Activated T-helper 1 cell treated with anti-CD3 and anti-CD28 coated beads, Interleukin-12 subunit alpha, Interleukin-12 subunit beta, Interleukin-2, Interleukin-4 antibody, amounts not matched to agents 30 ng/mL and 10 ng/mL and 1 ng/mL, durations not matched to agents 14 hours and 24 hours and 36 hours (primary cell): ENCODE results near the gene SSTR3. TPM values are rescaled to one million over a fixed set of nuclear protein-coding genes. Genes with fewer than 3 reads are reported as not detected.

Source experiments
- DNase-seq: peaks from one replicate; pipeline ENCODE4 v3.0.0; 2021; ENCODE audit warnings: low spot score
- H3K27ac Mint-ChIP-seq: one replicate; pipeline ENCODE4 v1.8.0; 2021; ENCODE audit warnings: mild to moderate bottlenecking, mixed read lengths
- H3K27me3 Mint-ChIP-seq: one replicate; pipeline ENCODE4 v1.8.0; 2022; ENCODE audit warnings: mild to moderate bottlenecking, moderate library complexity, mixed read lengths; ENCODE audit not compliant: insufficient read depth
- H3K36me3 Mint-ChIP-seq: one replicate; pipeline ENCODE4 v1.8.0; 2021; ENCODE audit warnings: low read depth, mixed read lengths
- H3K4me1 Mint-ChIP-seq: one replicate; pipeline ENCODE4 v1.8.0; 2021; ENCODE audit warnings: low read depth, mixed read lengths
- H3K4me3 Mint-ChIP-seq: one replicate; pipeline ENCODE4 v1.8.0; 2021; ENCODE audit warnings: mild to moderate bottlenecking, moderate library complexity, mixed read lengths
- H3K9me3 Mint-ChIP-seq: one replicate; pipeline ENCODE4 v1.8.0; 2021; ENCODE audit warnings: mixed read lengths
- intact Hi-C: fragments of 100-400 bp; cut with micrococcal nuclease; formaldehyde crosslinking; loops from one replicate; pipeline ENCODE4 v1.15.1; 2024
- total RNA-seq: library from RNA; stranded (reverse); gene quantifications from 2 replicates; pipeline ENCODE4 v1.2.3, GENCODE V29; 2022

The SSTR3 gene
- total RNA-seq, 1 donor from 2014 or later, result 2.3 TPM

GRCh38 chr22:37180531-37181231 lies 31.6 kb downstream of the SSTR3 start:
- Mint-ChIP-seq H3K4me3 (no peak overlapping the region), H3K4me1 (peaks cover 17% of the 10 kb centered on the region), H3K27me3 (peaks cover 11% of the 10 kb centered on the region), H3K27ac (no peak overlapping the region), H3K36me3 (no peaks in the 10 kb centered on the region), H3K9me3 (no peaks in the 10 kb centered on the region)
- DNase-seq, result no peak
- intact Hi-C loops, result no loop called here

- H3K9me3 Mint-ChIP-seq, result no peaks in the 10 kb centered on the region
- H3K27me3 Mint-ChIP-seq, result peaks cover 11% of the 10 kb centered on the region
- no peak overlapping the region for H3K4me3 Mint-ChIP-seq
- no peaks in the 10 kb centered on the region for H3K36me3 Mint-ChIP-seq
- H3K27ac Mint-ChIP-seq, result no peak overlapping the region
- peaks cover 17% of the 10 kb centered on the region for H3K4me1 Mint-ChIP-seq
- DNase-seq, result no peak
- intact Hi-C loops, result no loop called here
Observed at GRCh38 chr22:37179622-37180420, 32.5 kb downstream of the SSTR3 start.

- no peaks in the 10 kb centered on the region for H3K9me3 Mint-ChIP-seq
- no peaks in the 10 kb centered on the region for H3K36me3 Mint-ChIP-seq
- H3K4me3 Mint-ChIP-seq, result no peak overlapping the region
- peaks cover 17% of the 10 kb centered on the region for H3K4me1 Mint-ChIP-seq
- H3K27ac Mint-ChIP-seq, result no peak overlapping the region
- DNase-seq, result no peak
- intact Hi-C loops, result no loop called here
- H3K27me3 Mint-ChIP-seq, result peaks cover 18% of the 10 kb centered on the region
Observed at GRCh38 chr22:37179126-37179470, 33.2 kb downstream of the SSTR3 start.

GRCh38 chr22:37178350-37179125 lies 33.7 kb downstream of the SSTR3 start:
- Mint-ChIP-seq H3K27ac (no peak overlapping the region), H3K4me3 (no peak overlapping the region)
- no peak for DNase-seq

GRCh38 chr22:37177755-37178154 lies 34.5 kb downstream of the SSTR3 start:
- no peak for DNase-seq
- H3K9me3 Mint-ChIP-seq, result no peaks in the 10 kb centered on the region
- intact Hi-C loops, result no loop called here
- H3K4me3 Mint-ChIP-seq, result no peak overlapping the region
- H3K27me3 Mint-ChIP-seq, result peaks cover 22% of the 10 kb centered on the region
- peaks cover 10% of the 10 kb centered on the region for H3K4me1 Mint-ChIP-seq
- no peaks in the 10 kb centered on the region for H3K36me3 Mint-ChIP-seq
- H3K27ac Mint-ChIP-seq, result no peak overlapping the region

More at GRCh38 chr22:37178350-37179125, 33.7 kb downstream of the SSTR3 start:
- Mint-ChIP-seq H3K4me1 (peaks cover 15% of the 10 kb centered on the region), H3K36me3 (no peaks in the 10 kb centered on the region), H3K9me3 (no peaks in the 10 kb centered on the region), H3K27me3 (peaks cover 21% of the 10 kb centered on the region)
- intact Hi-C loops, result no loop called here

GRCh38 chr22:37177221-37177620 lies 35.1 kb downstream of the SSTR3 start:
- H3K36me3 Mint-ChIP-seq, result no peaks in the 10 kb centered on the region
- H3K27me3 Mint-ChIP-seq, result peaks cover 22% of the 10 kb centered on the region
- no peak for DNase-seq
- H3K27ac Mint-ChIP-seq, result no peak overlapping the region
- no peak overlapping the region for H3K4me3 Mint-ChIP-seq
- H3K9me3 Mint-ChIP-seq, result no peaks in the 10 kb centered on the region
- intact Hi-C loops, result no loop called here
- H3K4me1 Mint-ChIP-seq, result peaks cover 10% of the 10 kb centered on the region

- Mint-ChIP-seq H3K27me3 (peaks cover 25% of the 10 kb centered on the region), H3K4me3 (no peak overlapping the region), H3K27ac (no peak overlapping the region), H3K4me1 (peaks cover 10% of the 10 kb centered on the region), H3K36me3 (no peaks in the 10 kb centered on the region), H3K9me3 (no peaks in the 10 kb centered on the region)
- intact Hi-C loops, result no loop called here
- no peak for DNase-seq
Observed at GRCh38 chr22:37176464-37177061, 35.7 kb downstream of the SSTR3 start.

GRCh38 chr22:37175414-37176281 lies 36.6 kb downstream of the SSTR3 start:
- no peak overlapping the region for H3K27ac Mint-ChIP-seq
- no peak for DNase-seq
- H3K36me3 Mint-ChIP-seq, result no peaks in the 10 kb centered on the region
- peaks cover 15% of the 10 kb centered on the region for H3K4me1 Mint-ChIP-seq
- peaks cover 26% of the 10 kb centered on the region for H3K27me3 Mint-ChIP-seq
- no peaks in the 10 kb centered on the region for H3K9me3 Mint-ChIP-seq
- H3K4me3 Mint-ChIP-seq, result no peak overlapping the region
- intact Hi-C loops, result no loop called here

- intact Hi-C loops, result no loop called here
- Mint-ChIP-seq H3K4me3 (no peak overlapping the region), H3K36me3 (no peaks in the 10 kb centered on the region), H3K27ac (no peak overlapping the region), H3K27me3 (peaks cover 26% of the 10 kb centered on the region), H3K9me3 (peaks cover under 1% of the 10 kb centered on the region), H3K4me1 (peaks cover 17% of the 10 kb centered on the region)
- no peak for DNase-seq
Observed at GRCh38 chr22:37174964-37175363, 37.3 kb downstream of the SSTR3 start.

- H3K36me3 Mint-ChIP-seq, result peaks cover 4% of the 10 kb centered on the region
- intact Hi-C loops, result no loop called here
- H3K27me3 Mint-ChIP-seq, result peaks cover 28% of the 10 kb centered on the region
- peaks cover 6% of the 10 kb centered on the region for H3K9me3 Mint-ChIP-seq
- no peak for DNase-seq
- no peak overlapping the region for H3K4me3 Mint-ChIP-seq
- H3K27ac Mint-ChIP-seq, result no peak overlapping the region
- H3K4me1 Mint-ChIP-seq, result peaks cover 25% of the 10 kb centered on the region
Observed at GRCh38 chr22:37173709-37174108, 38.6 kb downstream of the SSTR3 start.

- H3K4me3 Mint-ChIP-seq, result no peak overlapping the region
- H3K36me3 Mint-ChIP-seq, result peaks cover 4% of the 10 kb centered on the region
- peaks cover 6% of the 10 kb centered on the region for H3K9me3 Mint-ChIP-seq
- peaks cover 37% of the 10 kb centered on the region for H3K4me1 Mint-ChIP-seq
- H3K27me3 Mint-ChIP-seq, result peaks cover 26% of the 10 kb centered on the region
- intact Hi-C loops, result no loop called here
- DNase-seq, result no peak
- H3K27ac Mint-ChIP-seq, result peak overlapping the region; percentile 13
Observed at GRCh38 chr22:37172266-37173245, 39.7 kb downstream of the SSTR3 start.
